ENCODE results near the gene ZDHHC11B. TPM values are rescaled to one million over a fixed set of nuclear protein-coding genes. Genes with fewer than 3 reads are reported as not detected.

Gene ZDHHC11B
- total RNA-seq, 1 experiment from 2014 or later: not detected

DNA sequence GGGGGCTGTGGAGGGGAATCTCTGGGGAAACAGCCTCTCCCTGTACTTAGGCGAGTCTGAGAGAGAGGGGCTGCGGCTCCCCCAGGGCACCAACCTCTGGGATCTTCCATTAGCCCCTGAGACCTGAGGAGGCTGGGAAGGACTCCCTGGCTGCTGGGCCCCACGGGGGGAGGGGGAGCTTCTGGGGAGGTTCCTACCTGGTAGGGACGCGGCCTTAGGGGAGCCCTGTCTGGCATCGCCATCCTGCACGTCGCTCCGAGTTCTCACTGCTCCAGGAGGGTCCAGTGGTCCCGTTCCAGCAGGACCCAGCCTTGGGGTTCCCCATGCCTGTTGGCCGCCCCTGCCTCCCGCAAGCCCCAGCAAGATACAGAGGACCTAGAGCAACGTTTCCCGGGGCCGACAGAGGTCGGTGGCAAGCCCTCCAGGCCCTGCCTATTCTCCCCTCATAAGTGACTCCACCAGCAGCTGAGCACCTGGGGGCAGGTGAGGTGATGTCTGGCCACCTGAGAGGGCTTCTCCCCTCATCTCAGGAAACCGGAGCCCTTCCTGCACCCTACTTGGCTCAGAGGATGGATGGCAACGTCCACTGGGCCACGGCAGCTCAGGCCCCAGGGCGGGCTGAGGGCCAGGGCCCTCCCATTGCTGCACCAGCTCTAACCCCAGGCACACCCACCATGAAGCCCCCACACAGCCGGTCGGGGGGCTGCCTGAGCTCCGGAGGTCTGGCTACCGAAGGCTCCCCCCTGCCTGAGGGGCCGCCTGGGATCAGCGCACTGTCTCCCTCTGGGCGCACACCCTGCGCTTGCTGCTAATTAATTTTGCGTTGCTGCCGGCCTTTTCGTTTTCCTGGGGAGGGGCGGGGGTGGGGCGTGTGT is 113.9 kb downstream of the ZDHHC11B start:
- no peak for DNase-seq (ENCODE audit: unreplicated experiment)
- CTCF ChIA-PET: interaction anchor here (0.6 to 6.5 kb wide), 17 partner anchors 9 to 1138 kb away, joined by 3 to 63 read pairs (median 4); no protein-coding TSS in a partner anchor
- Mint-ChIP-seq H3K4me1 (ENCODE audit: insufficient read depth, unreplicated experiment) (peaks cover 13% of the 10 kb centered on the region), H3K4me3 (ENCODE audit: unreplicated experiment) (no peak overlapping the region), H3K9me3 (ENCODE audit: unreplicated experiment) (no peaks in the 10 kb centered on the region), H3K27me3 (ENCODE audit: insufficient read depth, unreplicated experiment) (no peaks in the 10 kb centered on the region), H3K27ac (ENCODE audit: low read depth, unreplicated experiment) (no peak overlapping the region), H3K36me3 (ENCODE audit: insufficient read depth, unreplicated experiment) (peaks cover 6% of the 10 kb centered on the region)
- intact Hi-C loops (cut with micrococcal nuclease): loop anchor here (2.0 to 10.0 kb wide), 3 partner anchors 184 to 497 kb away; partner anchors contain the start of gene ZDHHC11
- POLR2A ChIA-PET: interaction anchor here (0.5 kb wide), 1 partner anchor 183 kb away, joined by 4 read pairs; no protein-coding TSS in a partner anchor
- TF ChIP-seq, protein P1, sequence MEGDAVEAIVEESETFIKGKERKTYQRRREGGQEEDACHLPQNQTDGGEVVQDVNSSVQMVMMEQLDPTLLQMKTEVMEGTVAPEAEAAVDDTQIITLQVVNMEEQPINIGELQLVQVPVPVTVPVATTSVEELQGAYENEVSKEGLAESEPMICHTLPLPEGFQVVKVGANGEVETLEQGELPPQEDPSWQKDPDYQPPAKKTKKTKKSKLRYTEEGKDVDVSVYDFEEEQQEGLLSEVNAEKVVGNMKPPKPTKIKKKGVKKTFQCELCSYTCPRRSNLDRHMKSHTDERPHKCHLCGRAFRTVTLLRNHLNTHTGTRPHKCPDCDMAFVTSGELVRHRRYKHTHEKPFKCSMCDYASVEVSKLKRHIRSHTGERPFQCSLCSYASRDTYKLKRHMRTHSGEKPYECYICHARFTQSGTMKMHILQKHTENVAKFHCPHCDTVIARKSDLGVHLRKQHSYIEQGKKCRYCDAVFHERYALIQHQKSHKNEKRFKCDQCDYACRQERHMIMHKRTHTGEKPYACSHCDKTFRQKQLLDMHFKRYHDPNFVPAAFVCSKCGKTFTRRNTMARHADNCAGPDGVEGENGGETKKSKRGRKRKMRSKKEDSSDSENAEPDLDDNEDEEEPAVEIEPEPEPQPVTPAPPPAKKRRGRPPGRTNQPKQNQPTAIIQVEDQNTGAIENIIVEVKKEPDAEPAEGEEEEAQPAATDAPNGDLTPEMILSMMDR (IDR thresholded peaks at IDR 0.05; ENCODE audit: unreplicated experiment): no peak
- no TSS peak for BruUV-seq (replicated peaks)

DNA sequence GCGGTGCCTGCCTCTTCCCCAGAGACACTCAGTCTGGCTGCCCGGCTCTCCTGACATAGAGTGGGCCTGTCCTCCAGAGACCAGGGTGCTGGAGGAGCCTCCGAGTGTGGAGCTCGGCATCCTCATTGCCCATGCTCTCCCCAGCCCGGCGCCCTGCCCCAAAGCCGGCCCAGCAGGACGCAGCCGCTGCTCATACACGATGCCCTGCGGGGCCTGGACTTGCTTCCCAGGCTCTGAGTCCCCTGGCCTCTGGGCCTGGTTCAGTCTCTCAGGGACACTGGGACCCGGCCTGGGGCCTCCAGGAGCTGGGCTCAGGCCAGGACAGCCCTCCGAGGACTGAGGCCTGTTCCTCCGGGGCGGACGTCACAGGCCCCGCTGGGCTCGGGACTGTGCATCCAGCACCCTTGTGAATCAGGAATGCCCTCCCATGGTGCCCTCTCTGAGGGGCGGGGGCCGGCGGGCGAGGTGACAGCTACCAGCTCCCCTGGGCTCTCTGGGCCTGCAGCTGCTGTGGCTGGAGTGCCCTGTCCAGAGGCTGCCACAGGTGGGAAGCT is 114.6 kb downstream of the ZDHHC11B start:
- DNase-seq (ENCODE audit: unreplicated experiment): no peak
- BruUV-seq (replicated peaks): no TSS peak
- POLR2A ChIA-PET: interaction anchor here (0.5 kb wide), 1 partner anchor 184 kb away, joined by 4 read pairs; no protein-coding TSS in a partner anchor
- Mint-ChIP-seq H3K4me3 (ENCODE audit: unreplicated experiment) (no peak overlapping the region), H3K36me3 (ENCODE audit: insufficient read depth, unreplicated experiment) (peaks cover 6% of the 10 kb centered on the region), H3K4me1 (ENCODE audit: insufficient read depth, unreplicated experiment) (peaks cover 13% of the 10 kb centered on the region), H3K27ac (ENCODE audit: low read depth, unreplicated experiment) (no peak overlapping the region), H3K27me3 (ENCODE audit: insufficient read depth, unreplicated experiment) (no peaks in the 10 kb centered on the region), H3K9me3 (ENCODE audit: unreplicated experiment) (no peaks in the 10 kb centered on the region)
- CTCF ChIA-PET: interaction anchor here (0.6 to 6.5 kb wide), 6 partner anchors 13 to 706 kb away, joined by 3 to 63 read pairs (median 7); no protein-coding TSS in a partner anchor
- TF ChIP-seq, protein P1 (IDR thresholded peaks at IDR 0.05; ENCODE audit: unreplicated experiment): no peak
- intact Hi-C loops (cut with micrococcal nuclease): loop anchor here (2.0 to 10.0 kb wide), 3 partner anchors 185 to 497 kb away; partner anchors contain the start of gene ZDHHC11

DNA sequence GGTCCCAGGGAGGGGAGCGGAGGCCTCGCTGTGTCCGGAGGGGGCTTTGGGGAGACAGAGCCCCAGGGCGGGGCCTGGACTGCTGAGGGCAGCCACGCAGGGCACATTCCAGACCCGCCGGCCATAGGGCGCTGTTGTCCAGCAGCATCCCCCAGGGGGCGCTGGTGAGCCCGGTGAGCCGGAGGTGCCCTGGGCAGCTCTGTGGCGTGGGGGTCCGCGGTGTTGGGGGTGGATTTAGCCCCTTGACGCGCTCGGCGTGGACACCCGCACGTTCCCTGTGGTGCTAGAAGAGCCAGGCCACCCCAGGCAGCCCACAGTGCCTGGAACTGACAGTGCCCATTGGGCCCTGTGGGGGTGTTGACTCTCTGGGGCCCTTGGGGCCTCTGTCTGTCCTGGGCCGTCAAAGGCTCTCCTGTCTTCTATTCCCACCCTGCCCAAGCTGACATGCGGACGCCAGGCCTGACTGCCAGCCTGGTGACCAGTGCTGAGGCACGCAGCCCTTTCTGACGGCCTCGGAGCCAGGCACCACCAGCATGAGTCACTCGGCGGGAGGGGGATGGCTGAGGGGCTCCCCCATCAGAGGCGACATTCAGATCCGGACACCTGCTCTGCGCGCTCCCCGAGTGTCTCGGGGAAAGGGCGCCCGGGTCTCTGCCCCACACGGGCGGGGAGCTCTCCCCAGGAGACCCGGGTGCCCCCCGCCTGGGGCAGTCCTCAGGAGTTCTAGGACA is 115.3 kb downstream of the ZDHHC11B start:
- TF ChIP-seq, protein P1 (IDR thresholded peaks at IDR 0.05; ENCODE audit: unreplicated experiment): peak; percentile 63
- no peak overlapping the region for H3K4me3 Mint-ChIP-seq (ENCODE audit: unreplicated experiment)
- CTCF ChIA-PET: interaction anchor here (0.6 to 6.5 kb wide), 9 partner anchors 12 to 1840 kb away, joined by 3 to 63 read pairs (median 3); no protein-coding TSS in a partner anchor
- no TSS peak for BruUV-seq (replicated peaks)
- H3K9me3 Mint-ChIP-seq (ENCODE audit: unreplicated experiment): no peaks in the 10 kb centered on the region
- peaks cover 13% of the 10 kb centered on the region for H3K4me1 Mint-ChIP-seq (ENCODE audit: insufficient read depth, unreplicated experiment)
- no peak overlapping the region for H3K27ac Mint-ChIP-seq (ENCODE audit: low read depth, unreplicated experiment)
- no peak for DNase-seq (ENCODE audit: unreplicated experiment)
- intact Hi-C loops (cut with micrococcal nuclease): no loop called here
- H3K36me3 Mint-ChIP-seq (ENCODE audit: insufficient read depth, unreplicated experiment): peaks cover 6% of the 10 kb centered on the region
- POLR2A ChIA-PET: no interaction called here
- H3K27me3 Mint-ChIP-seq (ENCODE audit: insufficient read depth, unreplicated experiment): no peaks in the 10 kb centered on the region
